ENCODE measurements around the gene MCF2L2.

- TF ChIP-seq EZH2 (IDR thresholded peaks at IDR 0.05), result no peak
- no peak for TF ChIP-seq POLR2AphosphoS5 (IDR thresholded peaks at IDR 0.05; ENCODE audit: borderline replicate concordance, low read depth, low read length)
- TF ChIP-seq FOXP2 (optimal IDR thresholded peaks at IDR 0.05; ENCODE audit: control extremely low read depth, extremely low read length, insufficient read depth), result no peak
Observed at GRCh38 chr3:183370391-183370790, 58.0 kb downstream of the MCF2L2 start.

All from SK-N-MC (cell line).